GM21447 (cell line): ENCODE results near the gene TNNI2.

Experiments used
- ATAC-seq: cut with Tn5 transposase; IDR thresholded peaks from one replicate; pipeline ENCODE4 v1.9.1; 2021; ENCODE audit not compliant: unreplicated experiment

Gene TNNI2

DNA sequence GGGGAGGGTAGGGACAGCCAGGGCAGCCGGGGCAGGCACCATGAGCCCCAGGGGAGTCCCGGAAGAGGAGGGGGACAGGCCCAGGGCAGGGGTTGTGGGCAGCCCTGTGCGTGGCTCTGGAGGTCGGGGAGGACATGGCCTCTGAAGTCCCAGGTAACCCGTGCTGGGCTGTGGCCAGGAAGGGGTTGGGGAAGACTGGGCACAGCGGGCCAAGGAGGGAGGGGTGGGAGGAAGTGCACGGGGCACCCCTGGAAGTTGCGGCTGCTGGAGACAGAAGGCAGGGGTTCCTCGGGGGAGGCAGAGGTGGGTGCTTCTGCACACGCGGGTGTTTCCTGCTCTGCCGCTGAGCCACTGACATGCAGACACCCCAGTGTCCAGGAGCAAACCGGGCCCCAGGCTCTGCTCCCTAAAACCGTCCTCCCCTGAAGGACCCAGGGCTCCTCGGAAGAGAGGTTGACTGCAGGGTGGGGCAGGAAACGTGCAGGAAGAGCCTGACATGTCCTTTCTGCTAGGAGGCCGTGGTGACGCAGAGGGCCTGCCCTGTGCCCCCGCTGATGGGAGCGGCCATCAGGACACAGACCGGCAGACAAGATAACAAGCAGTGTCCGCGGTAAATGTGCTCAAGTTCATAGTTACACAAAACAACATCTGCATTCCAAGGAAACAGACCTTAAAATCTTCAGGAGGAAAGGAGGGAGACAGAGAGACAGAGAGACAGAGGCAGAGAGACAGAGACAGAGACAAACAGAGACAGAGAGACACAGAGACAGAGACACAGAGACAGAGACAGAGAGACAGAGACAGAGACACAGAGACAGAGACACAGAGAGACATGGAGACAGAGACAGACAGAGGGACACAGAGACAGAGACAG is 5.7 kb downstream of the TNNI2 start:
- ATAC-seq: no peak

DNA sequence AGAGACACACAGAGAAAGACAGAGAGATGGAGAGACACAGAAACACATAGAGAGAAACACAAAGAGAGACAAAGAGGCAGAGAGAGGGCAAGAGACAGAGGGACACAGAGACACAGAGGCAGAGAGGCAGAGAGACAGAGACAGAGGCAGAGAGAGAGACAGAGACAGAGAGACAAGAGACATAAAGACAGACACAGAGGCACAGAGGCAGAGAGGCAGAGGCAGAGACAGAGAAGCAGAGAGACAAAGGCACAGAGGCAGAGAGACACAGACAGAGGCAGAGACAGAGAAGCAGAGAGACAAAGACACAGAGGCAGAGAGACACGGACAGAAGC is 6.3 kb downstream of the TNNI2 start:
- no peak for ATAC-seq

DNA sequence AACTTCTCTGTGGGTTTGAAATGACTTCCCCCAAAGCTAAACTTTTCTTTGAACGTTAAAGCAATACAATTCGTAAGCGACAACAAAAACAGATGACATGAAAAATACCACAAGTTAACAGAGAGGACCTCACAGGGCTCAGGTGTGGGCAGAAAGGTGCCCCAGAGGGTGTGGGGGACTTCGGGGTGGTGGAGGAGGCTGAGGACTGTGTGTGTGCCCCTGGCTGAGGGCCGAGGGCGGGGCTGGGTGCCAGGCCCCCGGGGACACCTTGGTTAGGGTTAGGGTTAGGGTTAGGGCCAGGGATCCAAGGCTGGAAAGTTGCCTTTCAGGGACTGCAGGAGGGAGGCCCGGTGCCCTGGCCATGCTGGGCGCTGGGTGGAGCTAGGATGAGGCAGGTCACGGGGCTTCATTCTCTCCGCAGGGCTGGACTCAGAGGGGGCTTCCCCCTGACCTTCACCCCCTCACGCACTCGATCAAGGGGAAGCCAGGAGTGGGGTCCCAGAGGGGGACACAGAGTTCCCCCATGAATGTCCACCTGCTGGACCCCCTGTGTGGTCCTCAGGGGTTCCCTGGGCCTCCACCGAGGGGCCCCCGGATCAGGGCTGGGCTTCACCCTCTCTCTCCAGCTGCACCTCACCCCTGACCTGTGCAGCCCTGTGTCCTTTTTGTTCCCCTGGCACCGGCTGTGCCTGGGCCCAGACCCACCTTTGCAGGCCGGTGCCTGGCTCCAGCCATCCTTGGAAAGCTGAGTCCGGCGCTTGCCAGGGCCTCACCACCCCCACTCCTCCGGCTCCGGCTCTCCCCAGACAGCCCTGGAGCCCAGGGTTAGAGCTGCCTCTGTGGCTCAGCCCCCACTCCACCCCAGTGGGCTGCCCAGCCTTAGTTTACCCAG is 7.0 kb downstream of the TNNI2 start:
- no peak for ATAC-seq

DNA sequence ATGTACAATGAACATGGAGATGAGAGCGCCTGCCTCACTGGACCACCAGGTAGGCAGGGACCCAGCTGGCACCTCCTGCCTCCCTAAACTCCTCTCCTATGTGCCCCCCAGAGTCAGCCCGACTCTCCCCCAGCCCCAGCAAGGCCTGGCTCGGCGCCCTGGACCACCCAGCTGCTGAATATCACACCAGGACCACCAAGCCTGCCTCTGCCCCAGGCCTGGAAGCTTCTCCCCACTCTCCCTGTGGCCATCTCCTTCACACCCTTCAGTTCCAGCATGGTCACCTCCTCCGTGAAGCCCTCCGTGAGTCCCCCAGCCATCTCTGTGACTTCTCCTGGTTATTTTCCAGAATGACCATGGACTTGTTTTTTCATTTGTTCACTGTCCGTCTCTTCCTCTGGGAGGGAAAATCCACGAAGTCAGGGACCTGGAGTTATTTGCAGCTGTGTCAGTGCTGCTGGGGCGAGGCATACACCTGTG is 7.7 kb downstream of the TNNI2 start:
- ATAC-seq: no peak

DNA sequence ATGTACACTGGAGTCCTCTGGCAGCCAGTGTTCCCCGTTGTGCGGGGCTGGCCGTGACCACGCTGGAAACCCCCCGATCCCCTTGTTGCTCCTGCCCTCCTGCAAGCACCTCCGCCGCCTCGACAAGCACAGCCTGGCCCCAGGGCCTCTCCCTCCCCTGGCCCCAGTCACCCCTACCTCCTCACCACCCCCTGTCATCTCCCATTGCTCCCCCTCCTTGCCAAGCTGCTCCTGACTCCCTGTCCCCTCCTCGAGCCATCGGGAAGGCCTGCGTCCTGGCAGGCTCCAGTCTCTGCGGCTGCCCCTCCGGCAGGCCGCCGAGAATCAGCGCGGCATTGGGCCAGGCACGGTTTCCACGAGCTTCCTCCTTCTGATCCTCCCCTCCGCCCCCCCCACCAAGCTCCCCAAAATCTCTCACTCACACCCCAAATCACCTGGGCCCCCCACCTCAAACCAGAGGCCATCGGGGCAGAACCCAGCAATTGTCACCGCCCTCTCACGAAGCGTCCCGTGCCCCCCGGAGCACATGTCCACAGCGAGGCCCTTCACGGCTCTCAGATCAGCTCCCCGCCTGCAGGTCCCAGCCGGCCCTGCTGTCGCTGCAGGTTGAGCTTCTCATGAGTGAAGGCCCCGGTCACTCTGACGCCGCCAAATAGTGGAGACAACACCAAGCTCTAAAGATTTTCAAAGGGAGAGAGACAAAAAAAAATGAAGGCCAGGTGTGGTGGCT is 8.4 kb downstream of the TNNI2 start:
- ATAC-seq: no peak

GRCh38 chr11:1847926-1848639 is 9.3 kb downstream of the TNNI2 start:
- ATAC-seq: no peak

- ATAC-seq: no peak
Measured at GRCh38 chr11:1848640-1849430, 10.1 kb downstream of the TNNI2 start.

GRCh38 chr11:1851468-1852180 is 12.8 kb downstream of the TNNI2 start:
- no peak for ATAC-seq

DNA sequence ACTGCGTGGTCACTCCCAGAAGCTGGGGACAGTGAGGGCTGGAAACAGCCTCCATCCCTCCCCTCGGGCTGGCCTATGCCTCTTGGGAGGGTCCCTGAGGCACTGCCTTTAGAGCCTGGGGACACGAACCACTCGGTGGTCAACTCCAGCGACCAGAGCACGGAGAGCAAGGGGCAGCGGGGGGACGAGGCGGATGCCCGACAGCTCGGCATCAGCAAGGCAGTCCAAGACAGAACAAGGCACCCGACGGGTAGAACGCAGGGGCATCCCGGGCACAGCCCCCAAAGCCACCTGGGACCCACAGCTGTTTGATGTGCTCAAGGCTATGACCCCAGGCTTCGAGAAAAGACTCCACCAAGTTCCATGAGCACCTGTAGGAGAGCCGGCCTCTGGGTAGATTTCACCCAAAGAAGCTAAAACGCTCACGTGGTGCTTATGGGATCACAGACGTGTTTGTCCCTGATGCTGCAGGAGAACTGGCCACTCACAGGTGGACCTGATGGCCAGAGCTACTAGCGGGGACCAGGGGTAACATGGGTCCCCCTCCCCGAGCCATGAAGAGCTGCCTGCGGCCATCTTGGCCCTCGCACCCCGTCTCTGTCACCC is 13.6 kb downstream of the TNNI2 start:
- no peak for ATAC-seq

GRCh38 chr11:1852877-1853276 is 14.1 kb downstream of the TNNI2 start, which contains the start of gene LSP1:
Gene LSP1, plus strand, starts transcription at chr11:1853084. Its CDS starts 61 bp downstream, at chr11:1853145.
- ATAC-seq: peak; percentile 40

- ATAC-seq: no peak
Measured at GRCh38 chr11:1853376-1854131, 14.8 kb downstream of the TNNI2 start.

- peak; percentile 35 for ATAC-seq
Measured at GRCh38 chr11:1854132-1854948, 15.6 kb downstream of the TNNI2 start.

GRCh38 chr11:1854949-1855885 is 16.4 kb downstream of the TNNI2 start:
- peak; percentile 31 for ATAC-seq

GRCh38 chr11:1855886-1856265 is 17.1 kb downstream of the TNNI2 start:
- ATAC-seq: no peak

GRCh38 chr11:1856306-1857005 is 17.7 kb downstream of the TNNI2 start:
- no peak for ATAC-seq
